ENCODE data around the gene MYBPH. TPM values are rescaled to one million over a fixed set of nuclear protein-coding genes. Genes with fewer than 3 reads are reported as not detected.

The MYBPH gene
- total RNA-seq, 4 donors from 2014 or later: 0.37 TPM; not detected in 3

DNA sequence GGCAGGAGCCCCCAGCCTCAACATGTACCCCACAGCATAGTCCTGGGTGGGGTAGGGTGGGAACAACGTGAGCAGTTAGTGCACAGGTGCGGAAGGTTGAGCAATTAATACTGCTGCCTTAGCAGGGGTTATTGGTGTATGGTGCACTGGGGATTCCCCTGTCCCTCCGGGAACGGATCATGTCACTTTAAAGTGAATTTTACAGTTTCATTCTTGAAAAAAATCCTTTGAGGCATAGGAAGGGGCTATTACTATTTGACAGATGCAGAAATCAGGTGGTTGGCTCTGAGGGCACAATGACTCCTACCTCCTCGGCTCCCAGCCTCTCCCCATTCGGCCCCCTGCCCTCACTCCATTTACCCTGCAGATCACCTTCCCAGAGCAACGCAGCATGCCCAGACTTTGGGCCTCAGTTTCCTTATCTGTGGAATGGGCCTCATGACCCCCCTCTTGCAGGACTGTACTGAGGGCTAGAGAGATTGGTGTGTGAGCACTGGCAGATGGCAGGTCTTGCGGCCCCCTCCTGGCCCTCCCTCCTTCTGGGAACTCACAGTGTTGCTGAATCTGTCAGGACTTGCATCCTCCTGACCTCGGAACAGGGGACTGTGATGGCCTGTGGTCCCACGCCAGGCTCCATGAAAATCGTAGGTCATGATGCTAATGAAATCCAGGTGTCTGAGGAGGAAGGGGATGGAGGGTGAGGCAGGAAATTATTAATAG lies 5.1 kb upstream of the MYBPH start:
- TF ChIP-seq, protein P1, sequence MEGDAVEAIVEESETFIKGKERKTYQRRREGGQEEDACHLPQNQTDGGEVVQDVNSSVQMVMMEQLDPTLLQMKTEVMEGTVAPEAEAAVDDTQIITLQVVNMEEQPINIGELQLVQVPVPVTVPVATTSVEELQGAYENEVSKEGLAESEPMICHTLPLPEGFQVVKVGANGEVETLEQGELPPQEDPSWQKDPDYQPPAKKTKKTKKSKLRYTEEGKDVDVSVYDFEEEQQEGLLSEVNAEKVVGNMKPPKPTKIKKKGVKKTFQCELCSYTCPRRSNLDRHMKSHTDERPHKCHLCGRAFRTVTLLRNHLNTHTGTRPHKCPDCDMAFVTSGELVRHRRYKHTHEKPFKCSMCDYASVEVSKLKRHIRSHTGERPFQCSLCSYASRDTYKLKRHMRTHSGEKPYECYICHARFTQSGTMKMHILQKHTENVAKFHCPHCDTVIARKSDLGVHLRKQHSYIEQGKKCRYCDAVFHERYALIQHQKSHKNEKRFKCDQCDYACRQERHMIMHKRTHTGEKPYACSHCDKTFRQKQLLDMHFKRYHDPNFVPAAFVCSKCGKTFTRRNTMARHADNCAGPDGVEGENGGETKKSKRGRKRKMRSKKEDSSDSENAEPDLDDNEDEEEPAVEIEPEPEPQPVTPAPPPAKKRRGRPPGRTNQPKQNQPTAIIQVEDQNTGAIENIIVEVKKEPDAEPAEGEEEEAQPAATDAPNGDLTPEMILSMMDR (IDR thresholded peaks at IDR 0.05): no peak
- no peak for DNase-seq (ENCODE audit: low spot score)
- no peak for ATAC-seq (ENCODE audit: low FRiP score)

DNA sequence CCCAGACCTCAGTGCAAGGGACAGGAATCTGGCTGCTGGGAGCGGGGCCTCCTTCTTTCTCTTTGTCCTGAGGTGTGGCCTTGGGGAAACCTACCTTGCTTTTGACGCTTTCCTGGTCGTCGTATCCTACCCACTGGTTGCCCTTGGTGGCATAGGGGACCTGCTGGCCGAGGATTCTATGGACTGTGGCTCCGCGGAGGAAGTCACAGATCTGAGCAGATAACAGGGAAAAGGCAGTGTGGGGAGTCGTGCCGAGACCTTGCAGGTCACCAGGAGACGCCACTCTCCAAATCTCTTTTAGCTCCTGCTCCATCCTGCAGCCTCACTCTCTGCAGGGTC lies 4.0 kb upstream of the MYBPH start:
- ATAC-seq (ENCODE audit: low FRiP score) (no peak), DNase-seq (ENCODE audit: low spot score) (no peak)
- TF ChIP-seq, protein P1 (IDR thresholded peaks at IDR 0.05): no peak

DNA sequence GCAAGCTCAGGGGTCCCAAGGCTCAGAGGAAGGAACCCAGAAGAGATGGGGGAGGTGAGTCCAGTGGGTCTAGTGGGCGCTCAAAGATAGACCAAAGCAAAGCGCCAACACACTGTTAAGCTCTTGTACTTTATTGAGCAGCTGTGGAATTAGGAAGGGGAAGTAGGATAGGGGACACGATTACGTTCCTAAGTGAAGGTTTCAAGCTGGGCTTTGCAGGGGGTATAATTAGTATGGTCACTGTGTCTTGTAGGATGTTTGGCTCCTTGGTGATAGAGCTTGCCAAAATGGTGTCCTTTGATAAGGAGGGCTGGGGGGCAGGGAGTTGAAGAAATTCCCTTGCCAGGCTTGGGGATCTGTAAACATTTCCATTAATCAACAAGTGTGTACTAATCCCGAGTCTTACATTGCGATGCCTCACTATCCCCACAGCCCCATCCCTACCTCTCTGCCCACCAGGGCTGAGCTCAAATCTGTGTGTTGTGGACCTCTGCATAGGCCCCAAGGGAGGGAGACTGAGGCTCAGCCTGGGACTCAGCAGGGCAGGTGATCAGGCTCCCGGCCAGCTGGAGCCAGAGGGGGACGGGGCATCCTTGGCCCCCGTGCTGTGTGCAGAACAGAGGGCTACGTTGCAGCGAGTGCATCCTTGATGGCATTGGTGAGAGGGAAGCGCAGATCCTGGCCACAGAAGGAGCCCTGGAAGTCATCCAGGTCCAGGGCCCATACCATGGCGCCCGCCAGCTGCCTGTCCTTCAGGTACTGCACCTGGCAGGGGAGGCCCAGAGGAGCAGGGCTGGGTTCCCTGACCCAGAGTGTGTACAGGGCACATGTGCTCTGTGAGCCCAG lies 3.4 kb upstream of the MYBPH start:
- DNase-seq (ENCODE audit: low spot score): no peak
- ATAC-seq (ENCODE audit: low FRiP score): no peak
- TF ChIP-seq, protein P1 (IDR thresholded peaks at IDR 0.05): no peak

DNA sequence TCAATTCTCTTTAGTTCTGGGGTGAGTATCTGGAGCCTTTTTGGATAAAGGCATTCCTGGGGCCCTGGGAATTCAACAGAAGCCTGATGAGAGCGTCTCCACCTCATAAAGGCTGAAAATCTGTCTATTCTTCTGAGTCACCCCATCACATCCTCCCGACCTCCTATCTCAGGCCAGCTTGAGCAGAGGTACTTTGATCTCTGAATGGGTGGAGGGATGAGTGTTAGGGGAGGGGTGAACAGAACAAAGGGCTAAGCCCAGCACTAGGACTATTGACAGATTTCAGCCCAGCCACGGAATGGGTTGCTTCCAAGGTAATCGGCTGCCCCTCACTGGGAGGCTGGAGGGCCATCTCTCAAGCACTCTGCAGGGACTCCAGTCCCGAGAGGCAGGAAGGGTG lies 2.5 kb upstream of the MYBPH start:
- DNase-seq (ENCODE audit: low spot score) (no peak), ATAC-seq (ENCODE audit: low FRiP score) (no peak)
- TF ChIP-seq, protein P1 (IDR thresholded peaks at IDR 0.05): no peak

DNA sequence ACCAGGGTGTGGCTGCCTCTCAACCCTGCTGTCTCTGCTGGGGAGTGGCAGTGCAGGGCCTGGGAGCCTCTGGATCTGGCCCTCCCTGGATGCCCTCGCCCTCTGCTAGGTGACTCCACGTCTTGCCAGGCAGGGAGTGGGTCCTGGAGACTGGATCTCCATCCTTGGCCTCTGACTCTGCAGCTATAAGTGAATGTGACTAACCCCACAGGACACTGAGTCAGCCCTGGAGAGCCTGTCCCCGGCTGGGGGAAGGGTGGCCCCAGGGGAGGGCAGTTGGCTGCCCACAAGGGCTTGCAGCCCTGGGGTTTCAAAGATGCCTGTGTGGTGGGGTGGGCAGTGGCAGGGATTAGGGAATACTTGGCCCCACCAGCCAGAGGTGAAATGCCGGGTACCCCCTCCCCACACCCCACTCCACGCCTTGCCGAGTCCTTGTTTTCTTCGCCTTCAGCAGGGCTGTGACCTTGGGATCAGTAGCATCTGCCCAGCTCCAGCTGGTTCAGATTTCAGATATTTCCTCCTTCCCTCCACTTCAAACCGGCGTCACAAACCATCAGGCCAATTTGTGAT lies 1.9 kb upstream of the MYBPH start:
- DNase-seq (ENCODE audit: low spot score) (no peak), ATAC-seq (ENCODE audit: low FRiP score) (no peak)
- TF ChIP-seq, protein P1 (IDR thresholded peaks at IDR 0.05): no peak

DNA sequence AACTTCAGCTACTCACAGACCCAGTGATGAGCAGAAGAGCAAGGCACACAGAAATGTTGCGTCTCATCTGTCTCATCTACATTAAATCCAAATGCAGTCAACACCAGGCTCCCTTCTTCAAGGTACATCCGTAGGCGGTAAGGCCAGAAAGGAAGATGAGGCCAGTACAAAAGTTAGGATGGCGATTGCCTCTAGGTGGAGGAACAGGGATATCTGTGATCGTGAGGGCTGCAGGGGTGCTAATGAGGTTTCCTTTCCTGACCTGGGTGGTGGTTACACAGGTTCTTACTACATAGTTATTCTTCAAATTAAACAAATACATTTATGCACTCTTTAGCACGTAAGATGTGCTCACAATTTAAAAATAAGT lies 1.4 kb upstream of the MYBPH start:
- TF ChIP-seq, protein P1 (IDR thresholded peaks at IDR 0.05): no peak
- no peak for ATAC-seq (ENCODE audit: low FRiP score)

More for the DNA sequence above, 1.4 kb upstream of the MYBPH start:
- no peak for DNase-seq (ENCODE audit: low spot score)
